Measurements from ENCODE around the gene ACAP3. TPM values are rescaled to one million over a fixed set of nuclear protein-coding genes. Genes with fewer than 3 reads are reported as not detected.

Gene ACAP3
- total and polyA plus RNA-seq, 10 of the 15 experiments (the other 5 are each of a cell fraction or from before 2014, with no cell fraction given): 0.05 to 34.2 (median 7.1) TPM

- Histone ChIP-seq H3K4me1 (ENCODE audit: control insufficient read depth, insufficient read depth, low read length) (no peaks in the 10 kb centered on the region), H3K4me2 (ENCODE audit: control insufficient read depth, insufficient read depth) (no peak overlapping the region), H2AFZ (ENCODE audit: control insufficient read depth, low read depth, low read length) (no peak overlapping the region), H3K36me3 (ENCODE audit: control insufficient read depth in 2 of 2, insufficient read depth in 2 of 2, low read length in 1 of 2) (peaks cover 18 to 22% of the 10 kb centered on the region in 2 experiments), H3K9ac (ENCODE audit: control insufficient read depth, insufficient read depth, low read length) (no peak overlapping the region), H3K4me3 (no peak overlapping the region), H3K9me3 (replicated peaks; ENCODE audit: control insufficient read depth, insufficient read depth, low read length) (no peaks in the 10 kb centered on the region), H4K20me1 (ENCODE audit: control insufficient read depth, insufficient read depth) (no peaks in the 10 kb centered on the region), H3K27me3 (replicated peaks in 1 of 2; ENCODE audit: control insufficient read depth in 2 of 2, insufficient read depth in 2 of 2, low read length in 1 of 2) (no peaks in the 10 kb centered on the region), H3K79me2 (ENCODE audit: control insufficient read depth, insufficient read depth, low read length) (no peaks in the 10 kb centered on the region), H3K27ac (ENCODE audit: control insufficient read depth, insufficient read depth) (no peak overlapping the region)
- FAIRE-seq (no peak), ATAC-seq (no peak), DNase-seq (ENCODE audit: low read depth, low spot score) (no peak)
- ChIA-PET RAD21 (ENCODE audit: unreplicated experiment) (no interaction called here), POLR2A (interaction anchor here (1.0 kb wide), 1 partner anchor 11 kb away, joined by 4 read pairs; no protein-coding TSS in a partner anchor), SMC1A (ENCODE audit: uncharacterized antibody, unreplicated experiment) (interaction anchor here (1.0 to 1.7 kb wide), 2 partner anchors 10 to 31 kb away, joined by 4 to 8 read pairs; no protein-coding TSS in a partner anchor), CTCF (interaction anchor here (1.1 to 1.6 kb wide), 2 partner anchors 10 to 13 kb away, joined by 3 to 4 read pairs; no protein-coding TSS in a partner anchor)
- TF ChIP-seq, protein P1, sequence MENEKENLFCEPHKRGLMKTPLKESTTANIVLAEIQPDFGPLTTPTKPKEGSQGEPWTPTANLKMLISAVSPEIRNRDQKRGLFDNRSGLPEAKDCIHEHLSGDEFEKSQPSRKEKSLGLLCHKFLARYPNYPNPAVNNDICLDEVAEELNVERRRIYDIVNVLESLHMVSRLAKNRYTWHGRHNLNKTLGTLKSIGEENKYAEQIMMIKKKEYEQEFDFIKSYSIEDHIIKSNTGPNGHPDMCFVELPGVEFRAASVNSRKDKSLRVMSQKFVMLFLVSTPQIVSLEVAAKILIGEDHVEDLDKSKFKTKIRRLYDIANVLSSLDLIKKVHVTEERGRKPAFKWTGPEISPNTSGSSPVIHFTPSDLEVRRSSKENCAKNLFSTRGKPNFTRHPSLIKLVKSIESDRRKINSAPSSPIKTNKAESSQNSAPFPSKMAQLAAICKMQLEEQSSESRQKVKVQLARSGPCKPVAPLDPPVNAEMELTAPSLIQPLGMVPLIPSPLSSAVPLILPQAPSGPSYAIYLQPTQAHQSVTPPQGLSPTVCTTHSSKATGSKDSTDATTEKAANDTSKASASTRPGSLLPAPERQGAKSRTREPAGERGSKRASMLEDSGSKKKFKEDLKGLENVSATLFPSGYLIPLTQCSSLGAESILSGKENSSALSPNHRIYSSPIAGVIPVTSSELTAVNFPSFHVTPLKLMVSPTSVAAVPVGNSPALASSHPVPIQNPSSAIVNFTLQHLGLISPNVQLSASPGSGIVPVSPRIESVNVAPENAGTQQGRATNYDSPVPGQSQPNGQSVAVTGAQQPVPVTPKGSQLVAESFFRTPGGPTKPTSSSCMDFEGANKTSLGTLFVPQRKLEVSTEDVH (IDR thresholded peaks at IDR 0.05; ENCODE audit: low read depth, partially characterized antibody): no peak
- TF ChIP-seq POLR2A (IDR thresholded peaks at IDR 0.05; ENCODE audit: low read depth, low read length): 0 out of 2 replicates have a peak, but pooled peaks have one; percentile 10
- no TSS peak for BruUV-seq (replicated peaks)
- in situ Hi-C loops (cut with MboI) (no loop called here), intact Hi-C loops (cut with micrococcal nuclease; ENCODE audit: unreplicated experiment) (no loop called here)
- WGBS (ENCODE audit: insufficient coverage, insufficient replicate concordance, low lambda C conversion rate, missing lambda C conversion rate): 92% methylated on average over 16 of the region's 16 CpGs
These were observed 46.7 kb downstream of the ACAP3 start for GRCh38 chr1:1260843-1261560.
